ENCODE data around the gene SHH. TPM values are rescaled to one million over a fixed set of nuclear protein-coding genes. Genes with fewer than 3 reads are reported as not detected.

Gene SHH
- total RNA-seq, 1 experiment from 2014 or later, result 22.9 TPM

DNA sequence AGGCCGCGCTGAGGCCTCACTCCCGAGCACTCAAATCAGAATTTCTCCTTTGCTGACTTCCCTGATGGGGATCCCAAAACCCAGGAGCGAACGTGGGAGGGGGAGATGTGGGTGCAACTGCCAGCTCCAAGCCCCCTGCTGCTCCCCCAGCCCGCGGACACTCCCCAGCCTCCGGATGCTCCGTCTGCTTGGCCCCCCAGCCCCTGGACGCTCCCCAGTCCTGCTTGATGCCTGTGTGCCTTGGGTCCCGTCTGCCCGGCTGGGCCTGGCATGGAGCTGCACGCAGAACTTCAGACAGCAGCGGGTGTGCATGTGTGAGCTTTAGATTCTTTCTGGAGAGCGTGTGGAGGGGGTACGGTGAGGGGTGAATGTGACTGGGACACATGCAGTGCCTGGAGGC lies 4.7 kb upstream of the SHH start:
- in situ Hi-C loops (cut with HindIII; ENCODE audit: low pct_unique_long_range_greater_than_20kb, low sequenced_read_pairs) (no loop called here), intact Hi-C loops (cut with micrococcal nuclease; ENCODE audit: unreplicated experiment) (loop anchor here (10.0 kb wide), 1 partner anchor 318 kb away; no protein-coding TSS in a partner anchor)
- H3K27me3 ChIP-seq (ENCODE audit: control insufficient read depth, insufficient read depth, low read length), result no peaks in the 10 kb centered on the region
- H3K4me1 ChIP-seq (ENCODE audit: control insufficient read depth, insufficient read depth, low read length), result peaks cover 34% of the 10 kb centered on the region
- TF ChIP-seq, protein P1, sequence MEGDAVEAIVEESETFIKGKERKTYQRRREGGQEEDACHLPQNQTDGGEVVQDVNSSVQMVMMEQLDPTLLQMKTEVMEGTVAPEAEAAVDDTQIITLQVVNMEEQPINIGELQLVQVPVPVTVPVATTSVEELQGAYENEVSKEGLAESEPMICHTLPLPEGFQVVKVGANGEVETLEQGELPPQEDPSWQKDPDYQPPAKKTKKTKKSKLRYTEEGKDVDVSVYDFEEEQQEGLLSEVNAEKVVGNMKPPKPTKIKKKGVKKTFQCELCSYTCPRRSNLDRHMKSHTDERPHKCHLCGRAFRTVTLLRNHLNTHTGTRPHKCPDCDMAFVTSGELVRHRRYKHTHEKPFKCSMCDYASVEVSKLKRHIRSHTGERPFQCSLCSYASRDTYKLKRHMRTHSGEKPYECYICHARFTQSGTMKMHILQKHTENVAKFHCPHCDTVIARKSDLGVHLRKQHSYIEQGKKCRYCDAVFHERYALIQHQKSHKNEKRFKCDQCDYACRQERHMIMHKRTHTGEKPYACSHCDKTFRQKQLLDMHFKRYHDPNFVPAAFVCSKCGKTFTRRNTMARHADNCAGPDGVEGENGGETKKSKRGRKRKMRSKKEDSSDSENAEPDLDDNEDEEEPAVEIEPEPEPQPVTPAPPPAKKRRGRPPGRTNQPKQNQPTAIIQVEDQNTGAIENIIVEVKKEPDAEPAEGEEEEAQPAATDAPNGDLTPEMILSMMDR (IDR thresholded peaks at IDR 0.05), result no peak
- TF ChIP-seq SIN3A (IDR thresholded peaks at IDR 0.05; ENCODE audit: borderline replicate concordance, insufficient read depth, low read depth, low read length) (no peak), POLR2AphosphoS5 (IDR thresholded peaks at IDR 0.05; ENCODE audit: low read depth, low read length) (no peak), TCF7L2 (IDR thresholded peaks at IDR 0.05; ENCODE audit: low read depth, low read length) (no peak)
- TF ChIP-seq, protein P2, sequence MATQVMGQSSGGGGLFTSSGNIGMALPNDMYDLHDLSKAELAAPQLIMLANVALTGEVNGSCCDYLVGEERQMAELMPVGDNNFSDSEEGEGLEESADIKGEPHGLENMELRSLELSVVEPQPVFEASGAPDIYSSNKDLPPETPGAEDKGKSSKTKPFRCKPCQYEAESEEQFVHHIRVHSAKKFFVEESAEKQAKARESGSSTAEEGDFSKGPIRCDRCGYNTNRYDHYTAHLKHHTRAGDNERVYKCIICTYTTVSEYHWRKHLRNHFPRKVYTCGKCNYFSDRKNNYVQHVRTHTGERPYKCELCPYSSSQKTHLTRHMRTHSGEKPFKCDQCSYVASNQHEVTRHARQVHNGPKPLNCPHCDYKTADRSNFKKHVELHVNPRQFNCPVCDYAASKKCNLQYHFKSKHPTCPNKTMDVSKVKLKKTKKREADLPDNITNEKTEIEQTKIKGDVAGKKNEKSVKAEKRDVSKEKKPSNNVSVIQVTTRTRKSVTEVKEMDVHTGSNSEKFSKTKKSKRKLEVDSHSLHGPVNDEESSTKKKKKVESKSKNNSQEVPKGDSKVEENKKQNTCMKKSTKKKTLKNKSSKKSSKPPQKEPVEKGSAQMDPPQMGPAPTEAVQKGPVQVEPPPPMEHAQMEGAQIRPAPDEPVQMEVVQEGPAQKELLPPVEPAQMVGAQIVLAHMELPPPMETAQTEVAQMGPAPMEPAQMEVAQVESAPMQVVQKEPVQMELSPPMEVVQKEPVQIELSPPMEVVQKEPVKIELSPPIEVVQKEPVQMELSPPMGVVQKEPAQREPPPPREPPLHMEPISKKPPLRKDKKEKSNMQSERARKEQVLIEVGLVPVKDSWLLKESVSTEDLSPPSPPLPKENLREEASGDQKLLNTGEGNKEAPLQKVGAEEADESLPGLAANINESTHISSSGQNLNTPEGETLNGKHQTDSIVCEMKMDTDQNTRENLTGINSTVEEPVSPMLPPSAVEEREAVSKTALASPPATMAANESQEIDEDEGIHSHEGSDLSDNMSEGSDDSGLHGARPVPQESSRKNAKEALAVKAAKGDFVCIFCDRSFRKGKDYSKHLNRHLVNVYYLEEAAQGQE (IDR thresholded peaks at IDR 0.05; ENCODE audit: insufficient read depth in 1 of 2, low read depth in 2 of 2, low read length in 1 of 2), result no peak
- no peaks in the 10 kb centered on the region for H3K9me3 ChIP-seq (ENCODE audit: control insufficient read depth, insufficient read depth, low read depth, low read length)
- no peak overlapping the region for H3K4me3 ChIP-seq (ENCODE audit: low read depth in 2 of 2, low read length in 2 of 2)
- ChIA-PET CTCF (no interaction called here), POLR2A (no interaction called here)
- H3K27ac ChIP-seq (ENCODE audit: low read length), result no peak overlapping the region
- no peak for ATAC-seq
- no peaks in the 10 kb centered on the region for H3K36me3 ChIP-seq (ENCODE audit: control insufficient read depth, insufficient read depth, low read length)
- BruUV-seq (replicated peaks), result no TSS peak
- DNase-seq (ENCODE audit: low read depth, low spot score), result no peak

DNA sequence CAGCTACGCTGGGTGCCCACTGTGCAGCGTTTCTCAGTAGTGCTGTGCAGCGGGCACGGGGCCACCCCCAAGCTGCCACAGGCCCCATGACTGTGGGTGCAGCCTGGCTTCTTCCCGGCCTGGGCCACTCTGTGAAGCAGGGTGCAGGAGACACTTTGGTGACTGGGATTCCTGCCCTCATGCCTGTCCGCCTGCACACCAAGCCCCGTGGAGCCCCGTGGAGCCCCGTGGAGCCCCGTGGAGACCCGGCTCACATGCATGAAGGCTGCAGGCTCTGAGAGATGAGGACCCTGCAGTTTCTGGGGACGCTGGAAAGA lies 3.9 kb upstream of the SHH start:
- intact Hi-C loops (cut with micrococcal nuclease; ENCODE audit: unreplicated experiment) (loop anchor here (10.0 kb wide), 1 partner anchor 319 kb away; no protein-coding TSS in a partner anchor), in situ Hi-C loops (cut with HindIII; ENCODE audit: low pct_unique_long_range_greater_than_20kb, low sequenced_read_pairs) (no loop called here)
- POLR2A ChIA-PET, result no interaction called here
- no peaks in the 10 kb centered on the region; the same call in 1 of the 2 replicates for H3K27me3 ChIP-seq (ENCODE audit: control insufficient read depth, insufficient read depth, low read length)
- no TSS peak for BruUV-seq (replicated peaks)
- H3K4me3 ChIP-seq (ENCODE audit: low read depth in 2 of 2, low read length in 2 of 2), result no peak overlapping the region
- CTCF ChIA-PET, result interaction anchor here (0.6 kb wide), 1 partner anchor 14 kb away, joined by 8 read pairs; no protein-coding TSS in a partner anchor
- no peak for DNase-seq (ENCODE audit: low read depth, low spot score)
- no peaks in the 10 kb centered on the region for H3K9me3 ChIP-seq (ENCODE audit: control insufficient read depth, insufficient read depth, low read depth, low read length)
- no peak overlapping the region for H3K27ac ChIP-seq (ENCODE audit: low read length)
- no peak for ATAC-seq
- H3K4me1 ChIP-seq (ENCODE audit: control insufficient read depth, insufficient read depth, low read length), result peaks cover 39% of the 10 kb centered on the region
- no peaks in the 10 kb centered on the region for H3K36me3 ChIP-seq (ENCODE audit: control insufficient read depth, insufficient read depth, low read length)
- TF ChIP-seq, protein P2 (IDR thresholded peaks at IDR 0.05; ENCODE audit: insufficient read depth in 1 of 2, low read depth in 2 of 2, low read length in 1 of 2), result no peak
- TF ChIP-seq SIN3A (IDR thresholded peaks at IDR 0.05; ENCODE audit: borderline replicate concordance, insufficient read depth, low read depth, low read length) (no peak), TCF7L2 (IDR thresholded peaks at IDR 0.05; ENCODE audit: low read depth, low read length) (no peak), POLR2AphosphoS5 (IDR thresholded peaks at IDR 0.05; ENCODE audit: low read depth, low read length) (no peak)
- TF ChIP-seq, protein P1 (IDR thresholded peaks at IDR 0.05), result no peak

Measured in Panc1 (cell line).